Measurements from ENCODE around the gene OR2K2.

DNA sequence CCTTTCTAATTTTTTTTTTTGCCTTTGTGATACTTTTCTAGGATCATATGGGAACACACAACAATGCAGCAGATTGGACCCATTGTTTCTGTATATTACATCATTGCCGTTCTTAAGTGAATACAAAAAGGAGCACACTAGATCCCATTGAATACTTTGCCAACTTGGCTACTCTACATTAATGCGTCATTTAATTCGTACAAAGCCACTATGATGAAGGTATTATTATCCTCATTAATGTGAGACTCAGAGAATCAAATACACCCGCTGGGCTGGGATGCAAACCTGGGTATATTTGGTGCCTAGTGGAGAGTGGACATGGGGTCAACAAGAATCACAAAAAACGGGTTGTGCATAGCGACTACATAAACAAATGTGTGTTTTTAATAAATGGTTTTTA is 31.9 kb downstream of the OR2K2 start:
- TF ChIP-seq, protein P1, sequence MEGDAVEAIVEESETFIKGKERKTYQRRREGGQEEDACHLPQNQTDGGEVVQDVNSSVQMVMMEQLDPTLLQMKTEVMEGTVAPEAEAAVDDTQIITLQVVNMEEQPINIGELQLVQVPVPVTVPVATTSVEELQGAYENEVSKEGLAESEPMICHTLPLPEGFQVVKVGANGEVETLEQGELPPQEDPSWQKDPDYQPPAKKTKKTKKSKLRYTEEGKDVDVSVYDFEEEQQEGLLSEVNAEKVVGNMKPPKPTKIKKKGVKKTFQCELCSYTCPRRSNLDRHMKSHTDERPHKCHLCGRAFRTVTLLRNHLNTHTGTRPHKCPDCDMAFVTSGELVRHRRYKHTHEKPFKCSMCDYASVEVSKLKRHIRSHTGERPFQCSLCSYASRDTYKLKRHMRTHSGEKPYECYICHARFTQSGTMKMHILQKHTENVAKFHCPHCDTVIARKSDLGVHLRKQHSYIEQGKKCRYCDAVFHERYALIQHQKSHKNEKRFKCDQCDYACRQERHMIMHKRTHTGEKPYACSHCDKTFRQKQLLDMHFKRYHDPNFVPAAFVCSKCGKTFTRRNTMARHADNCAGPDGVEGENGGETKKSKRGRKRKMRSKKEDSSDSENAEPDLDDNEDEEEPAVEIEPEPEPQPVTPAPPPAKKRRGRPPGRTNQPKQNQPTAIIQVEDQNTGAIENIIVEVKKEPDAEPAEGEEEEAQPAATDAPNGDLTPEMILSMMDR (conservative IDR thresholded peaks at IDR 0.05): no peak
- TF ChIP-seq EZH2 (IDR thresholded peaks at IDR 0.05; ENCODE audit: low read depth): no peak

Measured in PC-9 (cell line).